K562 (cell line): ENCODE measurements around the gene MARCHF9. TPM values are rescaled to one million over a fixed set of nuclear protein-coding genes. Genes with fewer than 3 reads are reported as not detected.
A peak's percentile ranks its signal among the peaks of the same experiment; 100 is the strongest.

Source experiments
- ARID4B ChIP-seq: sonication (generic); formaldehyde crosslinking; IDR thresholded peaks from 2 replicates; pipeline ENCODE4 v1.8.0; 2022; ENCODE audit warnings: mild to moderate bottlenecking, missing genetic modification reagents
- E2F4 ChIP-seq: sonication (generic); formaldehyde crosslinking; IDR thresholded peaks from 2 replicates; pipeline ENCODE4 v1.8.0; 2022; ENCODE audit warnings: mild to moderate bottlenecking, low read depth, missing genetic modification reagents
- GTF2A2 ChIP-seq: IDR thresholded peaks from 2 replicates; pipeline ENCODE4 v1.6.1; 2016; ENCODE audit warnings: mild to moderate bottlenecking, missing genetic modification characterization, missing compliant biosample characterization
- GTF3C2 ChIP-seq: IDR thresholded peaks from 3 replicates; pipeline ENCODE4 v1.6.1; 2011; ENCODE audit warnings: borderline replicate concordance, mild to moderate bottlenecking, moderate library complexity; ENCODE audit not compliant: insufficient read length; ENCODE audit errors: extremely low read depth
- MTA1 ChIP-seq: fragments of 450-650 bp; IDR thresholded peaks from 2 replicates; pipeline ENCODE4 v1.6.1; 2017; ENCODE audit warnings: borderline replicate concordance
- MYBL2 ChIP-seq, 2 experiments: fragments of 450-650 bp in 1 of 2; sonication (generic) in 1 of 2; formaldehyde crosslinking in 1 of 2; IDR thresholded peaks; 2 replicates each; pipeline versions ENCODE4 v1.6.1 to v1.8.1; 2017 to 2022; ENCODE audit warnings: borderline replicate concordance in 1 of 2, inconsistent platforms in 1 of 2, low read depth in 1 of 2, mild to moderate bottlenecking in 1 of 2, missing genetic modification reagents in 1 of 2, moderate library complexity in 1 of 2
- RBBP5 ChIP-seq: fragments of 200-600 bp; sonication (generic); IDR thresholded peaks from 2 replicates; pipeline ENCODE4 v1.6.1; 2012; ENCODE audit warnings: borderline replicate concordance, mild to moderate bottlenecking, low read length, control low read depth, inconsistent platforms; ENCODE audit not compliant: insufficient read depth, poor library complexity, severe bottlenecking
- RBFOX2 ChIP-seq: fragments of 200-400 bp; formaldehyde crosslinking; IDR thresholded peaks from 2 replicates; pipeline ENCODE4 v1.6.1; 2017; ENCODE audit warnings: low read depth, mild to moderate bottlenecking, low read length, moderate library complexity
- ZFX ChIP-seq: sonication (generic); formaldehyde crosslinking; IDR thresholded peaks from 2 replicates; pipeline ENCODE4 v1.8.0; 2022; ENCODE audit warnings: mild to moderate bottlenecking, missing genetic modification reagents, moderate library complexity
- ZNF121 ChIP-seq: sonication (generic); formaldehyde crosslinking; conservative IDR thresholded peaks from 2 replicates; pipeline ENCODE4 v1.8.0; 2022; ENCODE audit warnings: missing genetic modification reagents
- ZNF830 ChIP-seq: fragments of 250-450 bp; sonication (Bioruptor Pico); IDR thresholded peaks from 2 replicates; pipeline ENCODE4 v1.5.0; 2021; ENCODE audit warnings: mild to moderate bottlenecking
- polyA plus RNA-seq, 8 experiments: library from polyadenylated mRNA; depleted of rRNA in 4 of 8; stranded (reverse) in 5 of 8; unstranded in 3 of 8; fragments of >200 nt; fragmentation: Nextera tagmentation in 2 of 8; fragmentation: Illumina TruSeq in 1 of 8; extraction: Ambion mirVana in 2 of 8; extraction: Trizol in 1 of 8; gene quantifications; 2 replicates each; pipeline versions ENCODE4 v1.2.1 to v1.2.3, GENCODE V29; 2011 to 2014; ENCODE audit warnings: inconsistent platforms in 1 of 8, missing spikeins in 1 of 8
- total RNA-seq, 7 experiments: library from RNA; depleted of rRNA in 6 of 7; stranded (reverse); fragments of >200 nt in 6 of 7; fragmentation: Illumina TruSeq in 2 of 7; extraction: Trizol in 2 of 7; gene quantifications; 2 replicates each; pipeline versions ENCODE4 v1.2.1 to v1.2.3, GENCODE V29; 2011 to 2021; ENCODE audit warnings: low replicate concordance in 1 of 7
- TF ChIP-seq, protein P1 (sequence below): fragments of 150-350 bp; IDR thresholded peaks from 2 replicates; pipeline ENCODE4 v1.6.1; 2014; ENCODE audit warnings: low read depth, mild to moderate bottlenecking, low read length, borderline replicate concordance

Gene MARCHF9
- total and polyA plus RNA-seq, 9 of the 15 experiments (the other 6 are each of a cell fraction or from before 2014, with no cell fraction given) = 0.80 to 12.4 (median 6.2) TPM

GRCh38 chr12:57772429-57773322 lies 17.8 kb downstream of the MARCHF9 start, which contains the start of gene EEF1AKMT3 (continued):
- TF ChIP-seq MYBL2 (IDR thresholded peaks at IDR 0.05; ENCODE audit: low read depth) = no peak
- no peak for TF ChIP-seq MYBL2 (CRISPR knock-in tag; IDR thresholded peaks at IDR 0.05; ENCODE audit: borderline replicate concordance)
- 0 out of 2 replicates have a peak, but pooled peaks have one; percentile 6 for TF ChIP-seq E2F4 (CRISPR knock-in tag)
- TF ChIP-seq GTF3C2 = no peak
- no peak for TF ChIP-seq MTA1
- TF ChIP-seq RBBP5 = peak; percentile 79
- no peak for TF ChIP-seq ZNF830 (CRISPR knock-in tag)
- peak; percentile 20; the same call in 1 of the 2 replicates for TF ChIP-seq ZFX (CRISPR knock-in tag)
- TF ChIP-seq ZNF121 (CRISPR knock-in tag) = no peak
- TF ChIP-seq GTF2A2 (tag) = no peak
- TF ChIP-seq RBFOX2 = peak; percentile 83
- TF ChIP-seq ARID4B (CRISPR knock-in tag) = no peak
- TF ChIP-seq, protein P1, sequence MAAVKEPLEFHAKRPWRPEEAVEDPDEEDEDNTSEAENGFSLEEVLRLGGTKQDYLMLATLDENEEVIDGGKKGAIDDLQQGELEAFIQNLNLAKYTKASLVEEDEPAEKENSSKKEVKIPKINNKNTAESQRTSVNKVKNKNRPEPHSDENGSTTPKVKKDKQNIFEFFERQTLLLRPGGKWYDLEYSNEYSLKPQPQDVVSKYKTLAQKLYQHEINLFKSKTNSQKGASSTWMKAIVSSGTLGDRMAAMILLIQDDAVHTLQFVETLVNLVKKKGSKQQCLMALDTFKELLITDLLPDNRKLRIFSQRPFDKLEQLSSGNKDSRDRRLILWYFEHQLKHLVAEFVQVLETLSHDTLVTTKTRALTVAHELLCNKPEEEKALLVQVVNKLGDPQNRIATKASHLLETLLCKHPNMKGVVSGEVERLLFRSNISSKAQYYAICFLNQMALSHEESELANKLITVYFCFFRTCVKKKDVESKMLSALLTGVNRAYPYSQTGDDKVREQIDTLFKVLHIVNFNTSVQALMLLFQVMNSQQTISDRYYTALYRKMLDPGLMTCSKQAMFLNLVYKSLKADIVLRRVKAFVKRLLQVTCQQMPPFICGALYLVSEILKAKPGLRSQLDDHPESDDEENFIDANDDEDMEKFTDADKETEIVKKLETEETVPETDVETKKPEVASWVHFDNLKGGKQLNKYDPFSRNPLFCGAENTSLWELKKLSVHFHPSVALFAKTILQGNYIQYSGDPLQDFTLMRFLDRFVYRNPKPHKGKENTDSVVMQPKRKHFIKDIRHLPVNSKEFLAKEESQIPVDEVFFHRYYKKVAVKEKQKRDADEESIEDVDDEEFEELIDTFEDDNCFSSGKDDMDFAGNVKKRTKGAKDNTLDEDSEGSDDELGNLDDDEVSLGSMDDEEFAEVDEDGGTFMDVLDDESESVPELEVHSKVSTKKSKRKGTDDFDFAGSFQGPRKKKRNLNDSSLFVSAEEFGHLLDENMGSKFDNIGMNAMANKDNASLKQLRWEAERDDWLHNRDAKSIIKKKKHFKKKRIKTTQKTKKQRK = no peak
